C4-2B (cell line): ENCODE data around the gene XRCC6.

Source experiments
- H3K27ac ChIP-seq: fragments of 450-650 bp; 2 replicates; pipeline ENCODE4 v1.5.1; 2017
- CTCF ChIP-seq: fragments of 450-650 bp; conservative IDR thresholded peaks from 2 replicates; pipeline ENCODE4 v1.5.1; 2017; ENCODE audit warnings: mild to moderate bottlenecking
- ZFX ChIP-seq: fragments of 450-650 bp; IDR thresholded peaks from 2 replicates; pipeline ENCODE4 v1.6.1; 2017

Gene XRCC6

DNA sequence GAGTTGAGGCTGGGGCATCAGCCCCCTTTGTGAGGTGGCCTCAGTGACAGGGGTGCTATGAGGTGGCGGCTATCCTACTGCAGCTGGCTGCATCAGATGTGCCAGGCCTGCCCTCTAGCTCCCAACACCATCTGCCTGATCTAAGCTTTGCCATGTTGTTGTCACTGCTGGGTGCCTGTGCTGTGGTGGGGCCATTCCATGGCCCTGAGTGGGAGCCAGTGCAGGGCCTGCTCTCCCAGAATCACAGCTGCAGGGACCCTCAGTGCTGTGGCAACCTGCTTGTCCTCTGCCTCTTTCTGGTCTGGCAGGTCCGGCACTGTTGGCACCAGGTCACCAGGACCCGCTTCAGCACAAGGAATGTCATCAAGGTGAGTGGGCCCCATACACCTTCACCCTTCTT, 69.4 kb downstream of the XRCC6 start:
- no peak overlapping the region for H3K27ac ChIP-seq
- no peak for TF ChIP-seq ZFX
- no peak for TF ChIP-seq CTCF

DNA sequence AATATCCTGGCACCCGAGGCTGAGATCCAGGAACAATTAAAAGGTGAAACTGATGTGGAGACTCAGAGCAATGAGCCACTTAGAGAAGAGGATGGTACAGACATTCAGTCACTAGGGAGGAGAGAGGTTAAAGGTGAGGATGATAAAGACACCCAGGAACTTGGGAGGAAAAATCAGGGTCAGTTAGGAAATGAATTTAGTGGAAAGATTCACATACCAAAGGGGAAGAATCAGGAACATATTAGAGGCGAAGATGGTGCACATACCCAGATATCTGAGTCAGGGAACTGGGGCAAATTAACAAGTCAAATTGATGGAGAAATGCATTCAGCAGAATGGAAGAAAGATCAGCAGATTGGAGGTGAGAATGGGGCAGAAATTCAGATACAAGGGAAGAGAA, 74.1 kb downstream of the XRCC6 start:
- TF ChIP-seq ZFX: no peak
- TF ChIP-seq CTCF: no peak

DNA sequence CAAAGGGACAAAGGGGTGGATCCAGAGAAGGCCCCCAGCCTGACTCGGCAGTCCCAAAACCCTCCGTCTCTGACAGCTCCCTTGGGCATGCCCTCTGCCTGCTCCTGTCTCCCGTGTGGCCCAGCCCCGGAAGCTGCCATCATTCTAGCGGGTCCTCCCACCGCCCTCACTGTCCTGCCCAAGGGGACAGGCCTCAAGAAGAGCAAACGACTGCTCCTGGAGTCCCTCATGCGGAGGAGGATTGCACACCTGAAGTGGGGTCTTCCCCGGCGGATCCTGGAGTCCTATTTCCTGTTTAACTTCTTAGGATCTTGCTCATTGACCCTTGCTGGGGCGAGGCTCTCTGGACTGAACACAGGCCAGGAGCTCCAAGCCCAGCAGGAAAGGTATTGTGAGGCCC, 75.6 kb downstream of the XRCC6 start:
- TF ChIP-seq ZFX: no peak
- TF ChIP-seq CTCF: no peak
- no peak overlapping the region; the same call in 1 of the 2 replicates for H3K27ac ChIP-seq

More for the DNA sequence above, 74.1 kb downstream of the XRCC6 start:
- H3K27ac ChIP-seq: no peak overlapping the region

DNA sequence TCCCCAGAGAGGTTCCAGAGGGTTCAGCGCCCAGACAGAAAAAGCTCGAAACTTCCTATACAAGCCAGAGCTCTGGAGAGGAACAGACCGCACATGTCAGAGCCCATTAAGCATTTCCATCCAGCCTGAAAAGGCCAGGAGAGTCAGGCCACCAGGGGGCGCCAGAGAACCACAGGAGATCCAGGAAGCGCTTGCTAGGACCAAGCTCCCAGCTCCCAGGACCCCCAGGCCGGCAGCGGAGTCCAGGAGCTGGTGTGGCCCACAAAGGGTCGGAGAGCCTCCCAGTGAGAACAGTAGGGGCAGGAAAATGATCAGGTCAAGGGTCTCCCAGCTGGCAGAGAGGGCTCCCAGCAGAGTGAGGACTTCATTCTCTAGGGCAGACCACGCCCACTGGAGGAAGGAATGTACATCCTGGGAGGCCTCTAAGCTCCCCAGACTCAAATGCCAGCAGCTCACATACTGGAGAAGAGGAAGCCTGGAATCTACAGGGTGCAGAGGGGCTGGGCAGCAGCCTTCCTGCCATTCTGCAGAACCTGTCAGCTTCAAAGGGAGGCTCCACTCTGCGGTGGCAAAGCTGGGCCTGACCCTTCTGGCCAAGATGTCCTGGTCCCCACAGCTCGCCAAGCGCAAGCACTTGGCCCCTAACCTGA, 76.2 kb downstream of the XRCC6 start:
- H3K27ac ChIP-seq: no peak overlapping the region; the same call in 1 of the 2 replicates
- TF ChIP-seq ZFX (no peak), CTCF (peak; percentile 99)

DNA sequence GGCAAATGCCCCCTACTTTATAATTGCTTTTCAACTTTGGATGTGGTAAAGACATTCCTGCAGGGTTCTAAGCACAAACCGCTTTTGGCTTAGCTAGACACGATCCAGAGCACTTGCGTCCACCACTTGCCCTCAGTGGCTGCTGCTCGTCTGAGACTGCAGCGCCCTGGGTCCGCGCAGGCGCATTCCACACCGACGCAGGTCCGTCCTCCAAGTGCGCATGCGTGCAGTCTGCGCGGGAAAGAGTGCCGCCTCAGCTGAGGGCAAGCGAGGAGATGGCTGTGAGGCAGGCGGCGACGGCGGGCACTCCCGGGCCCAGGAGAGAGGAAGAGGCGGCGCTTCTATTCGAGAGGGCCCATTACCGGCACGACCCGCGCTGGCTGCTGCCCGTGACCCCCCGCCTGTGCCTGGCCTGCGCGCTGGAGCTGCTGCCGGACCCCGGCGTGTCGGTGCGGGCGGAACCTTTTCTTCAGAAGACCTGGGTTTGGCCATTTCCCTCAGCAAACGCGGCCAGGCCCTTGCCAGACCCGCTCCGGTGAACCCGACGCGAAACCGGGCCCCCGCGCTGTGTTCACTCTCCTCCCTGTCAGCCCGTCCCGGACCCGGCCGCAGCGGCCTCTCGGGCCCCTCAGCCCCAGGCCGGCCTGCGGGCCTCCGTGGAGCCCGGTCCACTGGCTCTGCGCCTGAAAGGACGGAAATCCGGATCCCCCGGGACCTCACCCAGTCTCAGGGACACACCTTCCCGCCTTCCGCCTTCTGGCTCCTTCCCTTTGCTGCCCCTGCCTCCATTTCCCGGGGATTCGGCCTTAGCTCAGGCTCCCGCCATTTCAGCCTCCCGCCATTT, 78.4 kb downstream of the XRCC6 start, which contains the start of gene MEI1:
MEI1 (plus strand) TSS at position 240 of the 844 bp plus-strand sequence; CDS start at position 276, 36 bp downstream.
- peak within 1 kb of the TSS; percentile 11; the same call in 1 of the 2 replicates for H3K27ac ChIP-seq
- TF ChIP-seq CTCF: no peak
- TF ChIP-seq ZFX: no peak

DNA sequence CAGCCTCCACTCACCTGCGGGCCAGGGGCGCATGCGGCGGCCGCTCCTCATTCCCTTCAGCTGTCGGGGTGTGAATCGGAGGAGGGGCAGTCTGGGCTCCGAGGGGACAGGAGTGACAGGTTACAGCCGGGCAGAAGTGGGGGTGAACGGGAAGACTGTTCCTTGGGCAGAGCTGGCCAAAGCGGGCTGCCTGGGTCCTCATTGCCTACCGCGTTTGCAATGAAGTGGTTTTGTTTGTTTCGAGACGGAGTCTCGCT, 78.9 kb downstream of the XRCC6 start:
- no peak for TF ChIP-seq CTCF
- TF ChIP-seq ZFX: no peak
- no peak overlapping the region for H3K27ac ChIP-seq

DNA sequence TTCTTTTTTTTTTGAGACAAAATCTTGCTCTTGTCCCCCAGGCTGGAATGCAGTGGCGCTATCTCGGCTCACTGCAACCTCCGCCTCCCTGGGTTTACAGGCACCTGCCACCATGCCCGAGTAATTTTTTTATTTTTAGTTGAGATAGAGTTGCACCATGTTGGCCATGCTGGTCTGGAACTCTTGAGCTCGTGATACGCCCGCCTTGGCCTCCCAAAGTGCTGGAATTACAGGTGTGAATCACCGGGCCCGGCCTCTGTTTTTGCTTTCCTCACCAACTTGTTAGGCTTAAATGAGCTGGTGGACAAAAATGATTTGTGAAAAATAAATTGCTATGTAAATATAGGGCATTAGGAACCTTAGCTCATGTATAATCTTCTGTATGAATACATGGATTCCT, 81.7 kb downstream of the XRCC6 start:
- no peak overlapping the region for H3K27ac ChIP-seq
- TF ChIP-seq CTCF (no peak), ZFX (no peak)
